HL-60/S4 treated with phorbol 12-myristate 13-acetate at 8.2 ng/mL for 4 days and 3 days (cell line): ENCODE data around the gene HPSE2.
"Not testable (repeated sequence)": the region's sequence is repeated elsewhere in the genome, so short reads cannot be mapped to it uniquely, and the experiment has no call there.

Experiments
- in situ Hi-C: fragments of 300-500 bp; cut with MboI; formaldehyde crosslinking; loops from 2 replicates; pipeline ENCODE4 v1.15.0; 2022; ENCODE audit warnings: low sequenced_read_pairs

Gene HPSE2

GRCh38 chr10:99010286-99010685, 225.4 kb downstream of the HPSE2 start:
- in situ Hi-C loops = no loop called here

GRCh38 chr10:99008054-99008453, 227.6 kb downstream of the HPSE2 start:
- in situ Hi-C loops = no loop called here

- in situ Hi-C loops = no loop called here
Observed at GRCh38 chr10:99007457-99007856, 228.2 kb downstream of the HPSE2 start.

GRCh38 chr10:99005254-99005653, 230.4 kb downstream of the HPSE2 start:
- in situ Hi-C loops = no loop called here

GRCh38 chr10:99004738-99005137, 230.9 kb downstream of the HPSE2 start:
- in situ Hi-C loops = no loop called here

- in situ Hi-C loops = no loop called here
Observed at GRCh38 chr10:99002392-99002791, 233.3 kb downstream of the HPSE2 start.

- in situ Hi-C loops = no loop called here
Observed at GRCh38 chr10:98997596-98997995, 238.1 kb downstream of the HPSE2 start.

GRCh38 chr10:98994030-98994429, 241.6 kb downstream of the HPSE2 start:
- in situ Hi-C loops = no loop called here

GRCh38 chr10:98983751-98984150, 251.9 kb downstream of the HPSE2 start:
- in situ Hi-C loops = not testable (repeated sequence)

- in situ Hi-C loops = no loop called here
Observed at GRCh38 chr10:98980353-98980752, 255.3 kb downstream of the HPSE2 start.

GRCh38 chr10:98971464-98971863, 264.2 kb downstream of the HPSE2 start:
- in situ Hi-C loops = no loop called here

GRCh38 chr10:98967601-98968000, 268.1 kb downstream of the HPSE2 start:
- in situ Hi-C loops = no loop called here

GRCh38 chr10:98963608-98964007, 272.0 kb downstream of the HPSE2 start:
- in situ Hi-C loops = no loop called here

- in situ Hi-C loops = no loop called here
Observed at GRCh38 chr10:98959379-98959778, 276.3 kb downstream of the HPSE2 start.

GRCh38 chr10:98957801-98958200, 277.9 kb downstream of the HPSE2 start:
- in situ Hi-C loops = no loop called here

- in situ Hi-C loops = no loop called here
Observed at GRCh38 chr10:98956576-98957260, 278.9 kb downstream of the HPSE2 start.

- in situ Hi-C loops = no loop called here
Observed at GRCh38 chr10:98953251-98953650, 282.4 kb downstream of the HPSE2 start.

GRCh38 chr10:98951269-98952000, 284.2 kb downstream of the HPSE2 start:
- in situ Hi-C loops = no loop called here

GRCh38 chr10:98950106-98950505, 285.5 kb downstream of the HPSE2 start:
- in situ Hi-C loops = no loop called here

- in situ Hi-C loops = no loop called here
Observed at GRCh38 chr10:98949306-98949705, 286.3 kb downstream of the HPSE2 start.

- in situ Hi-C loops = no loop called here
Observed at GRCh38 chr10:98943681-98944080, 292.0 kb downstream of the HPSE2 start.

- in situ Hi-C loops = no loop called here
Observed at GRCh38 chr10:98929709-98930108, 305.9 kb downstream of the HPSE2 start.
